GM23248 (cell line): ENCODE data around the gene ZBTB20.

Experiments
- EZH2 ChIP-seq: fragments of 200-600 bp; sonication (generic); IDR thresholded peaks from 2 replicates; pipeline ENCODE4 v1.6.1; 2018; ENCODE audit warnings: antibody characterized with exemption, mild to moderate bottlenecking; ENCODE audit not compliant: insufficient read depth, poor library complexity, severe bottlenecking
- EZH2phosphoT487 ChIP-seq: fragments of 200-600 bp; sonication (generic); IDR thresholded peaks from 2 replicates; pipeline ENCODE4 v1.6.1; 2018; ENCODE audit warnings: antibody characterized with exemption, moderate library complexity, mild to moderate bottlenecking, low read depth; ENCODE audit not compliant: insufficient read depth

DNA sequence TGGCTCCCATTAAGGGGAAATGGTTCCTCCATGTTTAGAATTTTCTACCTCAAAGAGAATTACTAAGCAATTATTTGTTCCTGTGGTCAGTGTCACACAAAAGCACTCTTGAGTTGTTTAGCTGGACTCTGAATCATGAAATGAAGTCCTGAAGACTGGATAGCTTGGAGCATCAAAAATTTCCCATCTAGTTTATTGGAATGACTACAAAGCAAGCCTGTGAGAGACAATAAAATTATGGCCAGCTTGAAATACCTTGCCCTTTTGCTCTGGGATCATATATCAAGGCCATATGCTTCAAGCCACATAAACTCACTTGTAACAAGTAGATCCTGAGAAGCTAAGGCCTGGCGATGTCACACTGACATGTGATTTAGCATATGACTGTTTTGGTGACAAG is 561.0 kb downstream of the ZBTB20 start:
- no peak for TF ChIP-seq EZH2
- no peak for TF ChIP-seq EZH2phosphoT487
